ENCODE measurements around the gene UBE2L5.
A peak's percentile ranks its signal among the peaks of the same experiment; 100 is the strongest.

The UBE2L5 gene

DNA sequence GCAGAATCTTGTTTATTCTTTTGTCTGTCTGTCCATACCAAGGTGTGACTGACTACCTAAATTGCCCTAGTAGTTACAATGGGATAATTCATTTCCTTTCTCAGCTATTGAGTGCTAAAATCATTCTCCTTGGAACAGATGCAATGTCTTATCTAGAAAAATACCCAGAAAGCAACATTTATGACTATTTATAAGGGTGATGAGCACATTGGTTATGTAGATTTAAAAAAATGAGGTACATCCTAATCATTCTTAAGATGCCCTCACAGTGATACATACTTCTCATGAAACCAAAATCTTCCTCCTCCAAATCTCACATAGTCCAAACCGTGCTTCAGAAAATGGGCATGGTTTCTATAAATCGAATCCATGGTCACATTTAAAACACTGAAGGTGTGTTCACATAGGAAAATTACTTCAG lies 11.6 kb upstream of the UBE2L5 start:
- Histone ChIP-seq H3K27me3 (ENCODE audit: insufficient read depth, low read length, poor library complexity) (no peaks in the 10 kb centered on the region), H2AFZ (ENCODE audit: low read depth, low read length) (no peak overlapping the region), H3K36me3 (ENCODE audit: insufficient read depth, low read length) (no peaks in the 10 kb centered on the region), H3K9me3 (ENCODE audit: insufficient read depth, low read length, severe bottlenecking) (no peaks in the 10 kb centered on the region), H3K27ac (ENCODE audit: low read length) (no peak overlapping the region), H3K9ac (ENCODE audit: low read depth, low read length) (no peak overlapping the region), H3K4me2 (ENCODE audit: insufficient read depth, low read length) (no peak overlapping the region), H3K4me1 (ENCODE audit: insufficient read depth, low read length) (peaks cover 5% of the 10 kb centered on the region; the same call in 1 of the 2 replicates), H3K4me3 (ENCODE audit: low read depth in 1 of 2, low read length in 2 of 2) (no peak overlapping the region), H4K20me1 (ENCODE audit: insufficient read depth, low read length) (no peaks in the 10 kb centered on the region), H3K79me2 (ENCODE audit: insufficient read depth, low read length) (no peaks in the 10 kb centered on the region)
- ATAC-seq (ENCODE audit: insufficient read depth, low read depth) = no peak
- no peak for DNase-seq
- no peak for TF ChIP-seq EZH2 (IDR thresholded peaks at IDR 0.05; ENCODE audit: borderline replicate concordance, low read depth, low read length, severe bottlenecking)
- TF ChIP-seq CTCF (IDR thresholded peaks at IDR 0.05; ENCODE audit: borderline replicate concordance, extremely low read depth, low read length, poor library complexity, severe bottlenecking) = no peak

DNA sequence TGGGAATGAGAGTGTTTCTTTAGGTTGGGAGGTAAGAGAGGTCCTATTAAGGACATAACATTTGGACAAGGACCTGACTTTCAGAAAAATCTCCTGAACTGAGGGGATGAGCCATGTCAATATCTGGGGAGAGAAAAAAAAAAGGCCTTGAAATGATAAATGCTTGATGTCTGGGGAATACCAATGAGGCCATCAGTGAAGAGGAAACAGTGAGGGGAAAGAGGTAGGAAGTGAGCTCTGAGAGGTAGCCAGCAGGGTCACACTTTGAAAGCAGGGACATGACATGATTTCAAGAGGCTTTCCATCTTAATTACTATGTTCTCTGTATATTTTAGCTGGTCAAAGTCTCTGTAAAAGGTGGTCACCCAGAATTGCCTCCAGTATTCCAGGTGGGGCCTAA lies 9.9 kb upstream of the UBE2L5 start:
- H3K4me1 ChIP-seq (ENCODE audit: insufficient read depth, low read length) = peaks cover 8% of the 10 kb centered on the region; the same call in 1 of the 2 replicates
- H3K4me2 ChIP-seq (ENCODE audit: insufficient read depth, low read length) = no peak overlapping the region
- no peaks in the 10 kb centered on the region for H3K36me3 ChIP-seq (ENCODE audit: insufficient read depth, low read length)
- H3K4me3 ChIP-seq (ENCODE audit: low read depth in 1 of 2, low read length in 2 of 2) = no peak overlapping the region
- no peak for ATAC-seq (ENCODE audit: insufficient read depth, low read depth)
- no peaks in the 10 kb centered on the region for H3K79me2 ChIP-seq (ENCODE audit: insufficient read depth, low read length)
- peak overlapping the region; percentile 31; the same call in 1 of the 2 replicates for H2AFZ ChIP-seq (ENCODE audit: low read depth, low read length)
- no peak overlapping the region for H3K27ac ChIP-seq (ENCODE audit: low read length)
- H3K9ac ChIP-seq (ENCODE audit: low read depth, low read length) = no peak overlapping the region
- no peaks in the 10 kb centered on the region for H4K20me1 ChIP-seq (ENCODE audit: insufficient read depth, low read length)
- DNase-seq = no peak
- no peaks in the 10 kb centered on the region for H3K27me3 ChIP-seq (ENCODE audit: insufficient read depth, low read length, poor library complexity)
- TF ChIP-seq EZH2 (IDR thresholded peaks at IDR 0.05; ENCODE audit: borderline replicate concordance, low read depth, low read length, severe bottlenecking) (no peak), CTCF (IDR thresholded peaks at IDR 0.05; ENCODE audit: borderline replicate concordance, extremely low read depth, low read length, poor library complexity, severe bottlenecking) (no peak)
- H3K9me3 ChIP-seq (ENCODE audit: insufficient read depth, low read length, severe bottlenecking) = no peaks in the 10 kb centered on the region

DNA sequence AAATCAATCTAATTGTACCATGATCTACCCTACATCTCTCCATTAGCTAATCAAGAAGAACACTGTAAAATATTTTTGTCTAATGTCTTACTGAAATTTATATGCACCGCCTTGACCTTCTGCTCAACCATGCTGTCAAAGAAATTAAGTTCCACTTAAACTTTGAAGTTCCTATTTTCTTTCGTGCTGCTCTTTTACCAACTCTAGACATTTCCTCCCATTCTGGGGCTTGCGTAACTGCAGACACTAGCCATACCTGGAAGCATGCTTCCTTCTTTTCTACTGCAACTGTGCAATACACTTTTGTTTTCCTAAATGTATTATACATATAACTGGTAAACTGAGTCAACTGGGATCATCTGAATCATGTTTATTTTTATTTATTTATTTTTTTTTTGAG lies 8.5 kb upstream of the UBE2L5 start:
- Histone ChIP-seq H4K20me1 (ENCODE audit: insufficient read depth, low read length) (no peaks in the 10 kb centered on the region), H3K27ac (ENCODE audit: low read length) (no peak overlapping the region), H3K9ac (ENCODE audit: low read depth, low read length) (no peak overlapping the region), H3K9me3 (ENCODE audit: insufficient read depth, low read length, severe bottlenecking) (no peaks in the 10 kb centered on the region), H3K4me3 (ENCODE audit: low read depth in 1 of 2, low read length in 2 of 2) (no peak overlapping the region), H3K4me1 (ENCODE audit: insufficient read depth, low read length) (peaks cover 19% of the 10 kb centered on the region), H3K79me2 (ENCODE audit: insufficient read depth, low read length) (no peaks in the 10 kb centered on the region), H3K36me3 (ENCODE audit: insufficient read depth, low read length) (no peaks in the 10 kb centered on the region), H3K27me3 (ENCODE audit: insufficient read depth, low read length, poor library complexity) (no peaks in the 10 kb centered on the region), H3K4me2 (ENCODE audit: insufficient read depth, low read length) (no peak overlapping the region), H2AFZ (ENCODE audit: low read depth, low read length) (no peak overlapping the region)
- ATAC-seq (ENCODE audit: insufficient read depth, low read depth) (no peak), DNase-seq (no peak)
- TF ChIP-seq EZH2 (IDR thresholded peaks at IDR 0.05; ENCODE audit: borderline replicate concordance, low read depth, low read length, severe bottlenecking) = no peak
- TF ChIP-seq CTCF (IDR thresholded peaks at IDR 0.05; ENCODE audit: borderline replicate concordance, extremely low read depth, low read length, poor library complexity, severe bottlenecking) = no peak
